ENCODE measurements around the gene APOA4. TPM values are rescaled to one million over a fixed set of nuclear protein-coding genes. Genes with fewer than 3 reads are reported as not detected.
"Not testable (repeated sequence)": the region's sequence is repeated elsewhere in the genome, so short reads cannot be mapped to it uniquely, and the experiment has no call there.

Gene APOA4
- total and polyA plus RNA-seq, 5 donors = 0.05 TPM; not detected in 4

DNA sequence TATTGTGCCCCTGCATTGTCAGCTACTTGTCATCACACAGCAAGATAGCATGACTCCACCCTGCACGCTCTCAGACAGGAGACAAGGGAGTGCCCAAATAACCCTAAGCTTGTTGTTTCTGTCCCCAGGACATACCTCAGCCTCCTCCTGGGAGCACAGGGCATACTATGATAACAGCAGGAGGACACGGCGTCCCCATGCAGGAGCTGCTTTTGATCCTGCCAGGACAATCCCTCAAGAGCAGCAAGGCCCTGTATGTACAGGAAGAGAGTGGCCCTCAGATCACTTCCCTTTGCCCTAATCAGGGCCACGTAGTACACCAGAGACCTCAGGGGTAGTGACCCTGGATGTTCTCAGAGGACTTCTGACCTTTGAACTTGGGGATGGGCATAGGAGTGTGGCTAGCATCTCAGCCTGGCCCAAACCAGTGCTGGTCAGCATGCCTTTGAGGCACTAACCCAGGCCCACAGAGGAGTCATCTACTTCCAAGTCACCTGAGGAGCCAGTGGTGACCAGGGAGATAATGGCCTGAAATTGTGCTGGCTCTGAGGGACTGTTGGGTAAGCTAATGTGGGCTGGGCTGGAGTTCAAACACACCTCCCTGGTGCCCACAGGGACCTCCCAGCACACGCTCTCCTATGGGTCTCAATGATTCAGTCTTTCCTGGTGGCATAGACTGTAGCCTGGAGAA is 9.2 kb downstream of the APOA4 start:
- H3K27ac ChIP-seq (ENCODE audit: low read length) = no peak overlapping the region
- H3K4me1 ChIP-seq (ENCODE audit: control insufficient read depth, insufficient read depth, low read length) = no peaks in the 10 kb centered on the region
- H3K4me3 ChIP-seq (ENCODE audit: low read length) = no peak overlapping the region
- peak; percentile 57 to 63 for ATAC-seq
- intact Hi-C loops (cut with DNase I) = no loop called here
- H3K9me3 ChIP-seq (ENCODE audit: control insufficient read depth, low read length) = no peaks in the 10 kb centered on the region
- DNase-seq = no peak
- WGBS = 46% methylated on average over 5 of the region's 5 CpGs
- no peaks in the 10 kb centered on the region for H3K27me3 ChIP-seq (ENCODE audit: control insufficient read depth, insufficient read depth)

GRCh38 chr11:116813170-116813569 is 9.9 kb downstream of the APOA4 start:
- Histone ChIP-seq H3K4me1 (ENCODE audit: control insufficient read depth, insufficient read depth, low read length) (no peaks in the 10 kb centered on the region), H3K4me3 (ENCODE audit: low read length) (no peak overlapping the region), H3K9me3 (ENCODE audit: control insufficient read depth, low read length) (no peaks in the 10 kb centered on the region), H3K27ac (ENCODE audit: low read length) (no peak overlapping the region), H3K27me3 (ENCODE audit: control insufficient read depth, insufficient read depth) (no peaks in the 10 kb centered on the region)
- intact Hi-C loops (cut with DNase I) = no loop called here
- DNase-seq (no peak), ATAC-seq (no peak)
- WGBS = 90% methylated on average over 1 of the region's 1 CpG

DNA sequence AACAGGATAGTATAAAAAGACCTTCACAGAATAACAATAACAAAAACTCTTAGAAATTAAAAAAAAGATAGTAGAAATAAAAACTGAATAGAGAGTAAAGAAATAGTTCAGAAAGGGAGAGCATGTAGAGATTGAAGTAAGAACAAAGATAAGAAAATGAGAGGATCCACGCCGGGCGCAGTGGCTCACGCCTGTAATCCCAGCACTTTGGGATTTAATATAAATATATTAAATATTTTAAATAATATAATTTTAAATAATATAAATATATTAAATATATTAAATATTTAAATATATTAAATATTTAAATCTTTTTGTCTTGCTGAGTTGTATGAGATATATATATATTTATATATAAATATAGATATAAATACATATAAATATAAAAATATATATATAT is 11.0 kb downstream of the APOA4 start:
- 94% methylated on average over 4 of the region's 4 CpGs for WGBS
- intact Hi-C loops (cut with DNase I) = no loop called here
- H3K9me3 ChIP-seq (ENCODE audit: control insufficient read depth, low read length) = no peaks in the 10 kb centered on the region
- no peak overlapping the region for H3K27ac ChIP-seq (ENCODE audit: low read length)
- no peak overlapping the region for H3K4me3 ChIP-seq (ENCODE audit: low read length)
- no peaks in the 10 kb centered on the region for H3K4me1 ChIP-seq (ENCODE audit: control insufficient read depth, insufficient read depth, low read length)
- no peaks in the 10 kb centered on the region for H3K27me3 ChIP-seq (ENCODE audit: control insufficient read depth, insufficient read depth)
- ATAC-seq (no peak), DNase-seq (no peak)

DNA sequence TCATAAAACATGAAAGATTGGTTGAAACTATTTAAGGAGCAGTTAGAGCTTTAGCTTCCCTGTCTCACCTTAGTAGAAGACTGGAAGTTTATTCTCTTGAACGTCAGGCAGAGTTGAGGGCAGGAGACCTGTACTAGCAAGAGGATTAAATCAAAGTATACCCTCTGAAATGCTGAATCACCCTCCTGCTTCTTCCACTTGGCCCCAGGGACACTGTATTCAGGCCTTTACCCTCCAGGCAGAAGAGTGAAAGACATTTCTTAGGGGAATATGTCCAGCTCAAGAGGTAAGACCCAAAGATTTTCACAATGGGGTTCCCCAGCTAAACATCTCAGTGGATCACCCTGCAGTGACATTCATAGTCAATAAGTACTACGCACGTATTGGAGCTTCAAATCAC is 11.9 kb downstream of the APOA4 start:
- H3K27me3 ChIP-seq (ENCODE audit: control insufficient read depth, insufficient read depth) = no peaks in the 10 kb centered on the region
- intact Hi-C loops (cut with DNase I) = no loop called here
- no peak overlapping the region for H3K27ac ChIP-seq (ENCODE audit: low read length)

DNA sequence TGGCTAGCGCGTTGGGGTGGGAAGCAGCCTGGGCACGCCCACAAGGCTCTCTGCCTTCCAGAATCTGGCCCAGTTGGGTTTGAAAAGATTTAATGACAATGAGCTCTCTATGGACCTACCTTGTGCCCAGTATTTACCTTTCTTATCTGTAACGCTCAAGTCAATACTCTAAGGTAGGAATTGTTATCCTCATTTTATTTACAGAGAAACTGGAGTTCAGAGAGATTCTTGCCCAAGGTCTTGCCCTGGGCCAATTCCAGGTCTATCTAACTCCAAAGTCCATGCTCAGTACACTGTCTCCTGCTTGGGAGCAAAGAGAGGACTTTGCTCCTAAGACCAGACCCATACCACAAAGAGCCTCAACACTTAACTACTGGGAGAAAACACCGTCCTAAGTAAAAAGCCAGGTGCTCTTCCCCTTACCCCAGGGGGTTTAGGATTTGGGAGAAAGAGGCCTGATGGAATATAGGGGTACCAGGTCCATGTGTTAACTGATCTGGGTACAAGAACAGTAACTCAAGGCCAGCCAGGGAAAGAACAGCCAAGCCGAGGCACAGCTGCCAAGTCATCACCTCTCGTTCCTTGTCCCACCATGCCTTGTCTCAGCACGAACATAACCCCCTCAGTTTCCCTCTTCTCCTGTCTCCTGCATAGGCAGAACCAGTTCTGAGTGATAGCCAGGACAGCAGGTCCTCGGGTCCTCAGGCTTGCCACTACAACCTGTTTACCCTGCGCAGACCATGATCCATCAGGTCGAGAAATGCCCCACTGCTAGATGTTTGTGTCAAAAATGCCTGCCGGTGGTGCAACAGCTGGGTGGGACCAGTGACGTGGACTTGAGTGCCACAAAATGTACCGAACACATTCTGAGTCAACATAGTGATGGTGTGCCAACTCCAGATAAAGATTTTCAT is 14.6 kb downstream of the APOA4 start:
- H3K4me1 ChIP-seq (ENCODE audit: control insufficient read depth, insufficient read depth, low read length) = no peaks in the 10 kb centered on the region
- intact Hi-C loops (cut with DNase I) = no loop called here
- H3K9me3 ChIP-seq (ENCODE audit: control insufficient read depth, low read length) = no peaks in the 10 kb centered on the region
- no peak overlapping the region for H3K27ac ChIP-seq (ENCODE audit: low read length)
- no peaks in the 10 kb centered on the region for H3K27me3 ChIP-seq (ENCODE audit: control insufficient read depth, insufficient read depth)
- WGBS = 84% methylated on average over 14 of the region's 14 CpGs
- H3K4me3 ChIP-seq (ENCODE audit: low read length) = no peak overlapping the region
- ATAC-seq = peak in 1 of 2 donors; percentile 24
- DNase-seq = no peak

More for the DNA sequence above, 11.9 kb downstream of the APOA4 start:
- Histone ChIP-seq H3K4me1 (ENCODE audit: control insufficient read depth, insufficient read depth, low read length) (no peaks in the 10 kb centered on the region), H3K4me3 (ENCODE audit: low read length) (no peak overlapping the region), H3K9me3 (ENCODE audit: control insufficient read depth, low read length) (no peaks in the 10 kb centered on the region)
- WGBS = 83% methylated on average over 3 of the region's 3 CpGs
- no peak for ATAC-seq
- DNase-seq = no peak

- H3K27ac ChIP-seq (ENCODE audit: low read length) = no peak overlapping the region
- intact Hi-C loops (cut with DNase I) = no loop called here
- no peak overlapping the region for H3K4me3 ChIP-seq (ENCODE audit: low read length)
- ATAC-seq (no peak), DNase-seq (no peak)
- H3K4me1 ChIP-seq (ENCODE audit: control insufficient read depth, insufficient read depth, low read length) = no peaks in the 10 kb centered on the region
- 89% methylated on average over 6 of the region's 6 CpGs for WGBS
- no peaks in the 10 kb centered on the region for H3K9me3 ChIP-seq (ENCODE audit: control insufficient read depth, low read length)
- H3K27me3 ChIP-seq (ENCODE audit: control insufficient read depth, insufficient read depth) = no peaks in the 10 kb centered on the region
Observed at GRCh38 chr11:116807601-116808261, 15.4 kb downstream of the APOA4 start.

DNA sequence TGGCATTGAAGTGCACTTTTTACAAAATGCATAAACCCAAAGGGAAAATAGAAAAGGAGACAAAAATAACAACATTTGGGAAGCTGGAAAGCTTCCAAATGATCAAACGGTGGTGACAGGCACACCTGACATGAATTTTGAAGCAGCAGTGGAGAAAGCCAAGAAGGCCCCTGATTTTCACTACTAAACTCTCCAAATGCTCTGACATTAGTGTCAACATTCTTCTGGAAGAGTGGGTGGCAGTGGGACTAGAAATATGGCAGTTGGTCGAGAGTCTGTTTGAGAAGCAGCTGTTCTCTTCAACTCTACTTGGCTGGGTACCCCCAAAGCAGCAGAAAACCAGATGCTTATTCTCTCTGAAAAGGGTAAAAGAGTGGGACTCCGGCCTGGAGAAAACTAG is 19.1 kb downstream of the APOA4 start:
- intact Hi-C loops (cut with DNase I) = no loop called here
- ATAC-seq (no peak), DNase-seq (no peak)
- Histone ChIP-seq H3K9me3 (ENCODE audit: control insufficient read depth, low read length) (no peaks in the 10 kb centered on the region), H3K4me3 (ENCODE audit: low read length) (no peak overlapping the region), H3K4me1 (ENCODE audit: control insufficient read depth, insufficient read depth, low read length) (no peaks in the 10 kb centered on the region), H3K27me3 (ENCODE audit: control insufficient read depth, insufficient read depth) (no peaks in the 10 kb centered on the region), H3K27ac (ENCODE audit: low read length) (no peak overlapping the region)
- 59% methylated on average over 3 of the region's 3 CpGs for WGBS

DNA sequence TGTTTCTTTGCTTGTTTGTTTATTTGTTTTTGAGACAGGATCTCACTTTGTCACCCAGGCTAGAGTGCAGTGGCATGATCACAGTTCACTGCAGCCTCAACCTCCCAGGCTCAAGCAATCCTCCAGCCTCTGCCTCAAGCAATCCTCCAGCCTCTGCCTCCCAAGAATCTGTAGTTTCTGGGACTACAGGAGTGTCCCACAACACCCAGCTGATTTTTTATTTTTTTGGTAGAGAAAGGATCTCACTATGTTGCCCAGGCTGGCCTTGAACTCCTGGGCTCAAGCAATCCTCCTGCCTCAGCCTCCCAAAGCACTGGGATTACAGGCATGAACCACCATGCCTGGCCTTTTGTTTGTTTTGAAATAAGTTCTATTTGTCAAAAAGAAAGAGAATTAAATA is 21.4 kb downstream of the APOA4 start:
- H3K9me3 ChIP-seq (ENCODE audit: control insufficient read depth, low read length) = not testable (repeated sequence)

DNA sequence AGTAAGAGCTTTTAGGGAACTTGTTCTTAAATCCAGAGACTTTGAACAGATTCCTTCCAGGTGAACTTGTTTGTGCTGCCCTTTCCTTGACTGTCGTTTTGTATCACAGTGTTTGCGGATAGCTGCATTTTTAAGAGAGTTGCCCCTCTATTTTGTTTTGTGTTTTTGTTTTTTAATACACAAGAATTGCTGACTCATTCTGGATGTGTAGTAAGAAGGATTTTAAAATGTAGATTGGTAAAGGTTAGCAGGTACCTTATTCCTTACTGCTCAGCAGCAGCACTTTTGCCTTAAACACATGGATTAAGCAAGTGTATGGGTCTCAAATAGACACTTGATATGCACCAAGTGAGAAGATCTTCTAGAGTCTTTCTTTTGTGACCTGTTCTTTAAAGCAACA is 22.5 kb downstream of the APOA4 start:
- DNase-seq (no peak), ATAC-seq (no peak)
- no peak overlapping the region for H3K4me3 ChIP-seq (ENCODE audit: low read length)
- H3K4me1 ChIP-seq (ENCODE audit: control insufficient read depth, insufficient read depth, low read length) = no peaks in the 10 kb centered on the region
- 94% methylated on average over 2 of the region's 2 CpGs for WGBS
- H3K9me3 ChIP-seq (ENCODE audit: control insufficient read depth, low read length) = no peaks in the 10 kb centered on the region
- intact Hi-C loops (cut with DNase I) = no loop called here
- no peak overlapping the region for H3K27ac ChIP-seq (ENCODE audit: low read length)
- H3K27me3 ChIP-seq (ENCODE audit: control insufficient read depth, insufficient read depth) = peaks cover 2% of the 10 kb centered on the region

More for the DNA sequence above, 21.4 kb downstream of the APOA4 start:
- H3K4me3 ChIP-seq (ENCODE audit: low read length); H3K27me3 ChIP-seq (ENCODE audit: control insufficient read depth, insufficient read depth); ATAC-seq; H3K4me1 ChIP-seq (ENCODE audit: control insufficient read depth, insufficient read depth, low read length); H3K27ac ChIP-seq (ENCODE audit: low read length); DNase-seq; intact Hi-C loops (cut with DNase I): not testable (repeated sequence)

DNA sequence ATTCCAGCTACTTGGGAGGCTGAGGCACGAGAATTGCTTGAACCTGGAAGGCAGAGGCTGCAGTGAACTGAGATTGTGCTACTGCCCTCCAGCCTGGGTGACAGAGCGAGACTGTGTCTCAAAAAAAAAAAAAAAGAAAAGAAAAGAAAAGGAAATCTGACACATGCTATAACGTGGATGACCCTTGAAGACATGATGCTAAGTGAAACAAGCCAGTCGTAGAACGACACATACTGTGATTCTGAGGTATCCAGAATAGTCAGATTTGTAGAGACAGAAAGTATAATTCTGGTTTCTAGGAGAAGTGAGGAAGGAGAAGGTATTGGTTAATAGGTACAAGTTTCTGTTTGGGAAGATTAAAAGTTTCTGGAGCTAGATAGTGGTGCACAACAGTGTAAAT is 24.7 kb downstream of the APOA4 start:
- no peaks in the 10 kb centered on the region for H3K9me3 ChIP-seq (ENCODE audit: control insufficient read depth, low read length)
- DNase-seq = no peak
- intact Hi-C loops (cut with DNase I) = loop anchor here in 3 of 4 donors (5.0 to 10.0 kb wide), 2 partner anchors 309 to 426 kb away; no protein-coding TSS in a partner anchor
- ATAC-seq = no peak
- H3K27me3 ChIP-seq (ENCODE audit: control insufficient read depth, insufficient read depth) = peaks cover 2% of the 10 kb centered on the region
- WGBS = 78% methylated on average over 5 of the region's 5 CpGs
- H3K4me3 ChIP-seq (ENCODE audit: low read length) = no peak overlapping the region
- no peaks in the 10 kb centered on the region for H3K4me1 ChIP-seq (ENCODE audit: control insufficient read depth, insufficient read depth, low read length)
- H3K27ac ChIP-seq (ENCODE audit: low read length) = no peak overlapping the region

DNA sequence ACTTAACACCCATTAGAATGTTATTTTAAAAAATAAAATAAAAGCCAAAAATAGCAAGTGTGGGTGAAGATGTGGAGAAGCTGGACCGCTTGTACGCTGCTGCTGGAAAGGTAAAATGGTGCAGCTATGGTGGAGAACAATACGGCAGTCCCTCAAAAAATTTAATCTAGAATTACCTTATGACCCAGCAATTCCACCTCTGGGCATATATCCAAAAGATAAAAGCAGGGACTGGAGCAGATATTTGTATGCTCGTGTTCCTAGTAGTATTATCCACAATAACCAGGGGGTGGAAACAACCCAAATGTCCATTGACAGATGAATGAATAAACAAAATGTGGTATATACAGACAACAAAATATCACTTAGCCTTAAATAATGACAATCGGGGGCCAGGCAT is 25.3 kb downstream of the APOA4 start:
- DNase-seq = no peak
- no peak overlapping the region for H3K27ac ChIP-seq (ENCODE audit: low read length)
- 56% methylated on average over 5 of the region's 5 CpGs for WGBS
- peak in 1 of 2 donors; percentile 32 for ATAC-seq
- no peaks in the 10 kb centered on the region for H3K4me1 ChIP-seq (ENCODE audit: control insufficient read depth, insufficient read depth, low read length)
- no peak overlapping the region for H3K4me3 ChIP-seq (ENCODE audit: low read length)
- no peaks in the 10 kb centered on the region for H3K9me3 ChIP-seq (ENCODE audit: control insufficient read depth, low read length)
- intact Hi-C loops (cut with DNase I) = loop anchor here in 3 of 4 donors (5.0 to 10.0 kb wide), 2 partner anchors 309 to 427 kb away; no protein-coding TSS in a partner anchor
- peaks cover 2% of the 10 kb centered on the region for H3K27me3 ChIP-seq (ENCODE audit: control insufficient read depth, insufficient read depth)

Data from right cardiac atrium (tissue), 5 donors.